Activated CD8-positive, alpha-beta memory T cell treated with anti-CD3 and anti-CD28 coated beads, Interleukin-2, amount 50 U/mL, for 48 hours (primary cell): Measurements from ENCODE around the gene MYBPC1.
"Not testable (repeated sequence)": the region's sequence is repeated elsewhere in the genome, so short reads cannot be mapped to it uniquely, and the experiment has no call there.

Experiments
- DNase-seq: peaks from one replicate; pipeline ENCODE4 v3.0.0-alpha.2; 2020

MYBPC1 gene

GRCh38 chr12:101655393-101655792, 60.6 kb downstream of the MYBPC1 start:
- no peak for DNase-seq

- DNase-seq = not testable (repeated sequence)
Observed at GRCh38 chr12:101660662-101661061, 65.9 kb downstream of the MYBPC1 start.

- DNase-seq = no peak
Observed at GRCh38 chr12:101663298-101663697, 68.5 kb downstream of the MYBPC1 start.

GRCh38 chr12:101664992-101665391, 70.2 kb downstream of the MYBPC1 start:
- no peak for DNase-seq

GRCh38 chr12:101666052-101666728, 71.4 kb downstream of the MYBPC1 start:
- DNase-seq = no peak

- DNase-seq = no peak
Observed at GRCh38 chr12:101667591-101667990, 72.8 kb downstream of the MYBPC1 start.

- DNase-seq = no peak
Observed at GRCh38 chr12:101670007-101670671, 75.4 kb downstream of the MYBPC1 start.

- DNase-seq = no peak
Observed at GRCh38 chr12:101671157-101671791, 76.5 kb downstream of the MYBPC1 start.

GRCh38 chr12:101671833-101672232, 77.1 kb downstream of the MYBPC1 start:
- no peak for DNase-seq

- DNase-seq = no peak
Observed at GRCh38 chr12:101675555-101675954, 80.8 kb downstream of the MYBPC1 start.

- DNase-seq = not testable (repeated sequence)
Observed at GRCh38 chr12:101676497-101676896, 81.7 kb downstream of the MYBPC1 start.

GRCh38 chr12:101678081-101678480, 83.3 kb downstream of the MYBPC1 start:
- no peak for DNase-seq

- no peak for DNase-seq
Observed at GRCh38 chr12:101680240-101680639, 85.5 kb downstream of the MYBPC1 start.

- no peak for DNase-seq
Observed at GRCh38 chr12:101680647-101681046, 85.9 kb downstream of the MYBPC1 start.

- not testable (repeated sequence) for DNase-seq
Observed at GRCh38 chr12:101681627-101682026, 86.9 kb downstream of the MYBPC1 start.

- DNase-seq = no peak
Observed at GRCh38 chr12:101685092-101685491, 90.3 kb downstream of the MYBPC1 start.

GRCh38 chr12:101686176-101686575, 91.4 kb downstream of the MYBPC1 start:
- DNase-seq = no peak

- no peak for DNase-seq
Observed at GRCh38 chr12:101690544-101691098, 95.8 kb downstream of the MYBPC1 start.

GRCh38 chr12:101691503-101692096, 96.8 kb downstream of the MYBPC1 start:
- DNase-seq = no peak

GRCh38 chr12:101694297-101694848, 99.6 kb downstream of the MYBPC1 start:
- no peak for DNase-seq

- no peak for DNase-seq
Observed at GRCh38 chr12:101694986-101695385, 100.2 kb downstream of the MYBPC1 start.

GRCh38 chr12:101695706-101696105, 100.9 kb downstream of the MYBPC1 start:
- no peak for DNase-seq
